Coronary artery (tissue), 2 donors: ENCODE results near the gene DLG2.

ENCODE experiments used
- DNase-seq: peaks from one replicate; pipeline ENCODE4 v3.0.0-alpha.2; 2017; ENCODE audit warnings: low spot score
- H3K27ac ChIP-seq, 2 donors: fragments of 200-600 bp; sonication (generic); one replicate each; pipeline ENCODE4 v1.5.1; 2016 to 2019
- H3K4me3 ChIP-seq: fragments of 200-600 bp; sonication (generic); 2 replicates; pipeline ENCODE4 v1.5.1; 2016; ENCODE audit warnings: mild to moderate bottlenecking, moderate library complexity
- TF ChIP-seq, protein P1 (sequence below): fragments of 200-600 bp; sonication (generic); IDR thresholded peaks from one replicate; pipeline ENCODE4 v1.5.1; 2019; ENCODE audit warnings: antibody characterized with exemption

DLG2 gene

DNA sequence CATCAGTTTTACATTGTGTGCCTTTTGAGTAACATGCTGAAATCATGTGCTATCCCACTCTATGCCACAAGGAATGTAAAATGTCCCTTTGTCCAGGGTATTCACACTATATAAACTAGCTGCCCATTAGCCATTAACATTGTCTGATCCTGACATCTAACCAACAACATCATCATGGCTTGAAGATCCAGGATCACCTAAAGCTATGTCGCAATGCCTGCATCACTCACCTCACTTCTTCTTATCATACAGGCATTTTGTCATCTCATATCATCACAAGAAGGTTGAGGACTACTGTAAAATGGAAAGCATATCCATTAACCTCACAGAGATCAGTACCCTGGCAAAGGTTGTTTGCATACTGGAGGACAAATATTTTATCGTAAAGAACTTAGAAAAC, 742.3 kb downstream of the DLG2 start:
- H3K27ac ChIP-seq = no peak overlapping the region
- TF ChIP-seq, protein P1, sequence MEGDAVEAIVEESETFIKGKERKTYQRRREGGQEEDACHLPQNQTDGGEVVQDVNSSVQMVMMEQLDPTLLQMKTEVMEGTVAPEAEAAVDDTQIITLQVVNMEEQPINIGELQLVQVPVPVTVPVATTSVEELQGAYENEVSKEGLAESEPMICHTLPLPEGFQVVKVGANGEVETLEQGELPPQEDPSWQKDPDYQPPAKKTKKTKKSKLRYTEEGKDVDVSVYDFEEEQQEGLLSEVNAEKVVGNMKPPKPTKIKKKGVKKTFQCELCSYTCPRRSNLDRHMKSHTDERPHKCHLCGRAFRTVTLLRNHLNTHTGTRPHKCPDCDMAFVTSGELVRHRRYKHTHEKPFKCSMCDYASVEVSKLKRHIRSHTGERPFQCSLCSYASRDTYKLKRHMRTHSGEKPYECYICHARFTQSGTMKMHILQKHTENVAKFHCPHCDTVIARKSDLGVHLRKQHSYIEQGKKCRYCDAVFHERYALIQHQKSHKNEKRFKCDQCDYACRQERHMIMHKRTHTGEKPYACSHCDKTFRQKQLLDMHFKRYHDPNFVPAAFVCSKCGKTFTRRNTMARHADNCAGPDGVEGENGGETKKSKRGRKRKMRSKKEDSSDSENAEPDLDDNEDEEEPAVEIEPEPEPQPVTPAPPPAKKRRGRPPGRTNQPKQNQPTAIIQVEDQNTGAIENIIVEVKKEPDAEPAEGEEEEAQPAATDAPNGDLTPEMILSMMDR = no peak
- no peak overlapping the region for H3K4me3 ChIP-seq
- no peak for DNase-seq

DNA sequence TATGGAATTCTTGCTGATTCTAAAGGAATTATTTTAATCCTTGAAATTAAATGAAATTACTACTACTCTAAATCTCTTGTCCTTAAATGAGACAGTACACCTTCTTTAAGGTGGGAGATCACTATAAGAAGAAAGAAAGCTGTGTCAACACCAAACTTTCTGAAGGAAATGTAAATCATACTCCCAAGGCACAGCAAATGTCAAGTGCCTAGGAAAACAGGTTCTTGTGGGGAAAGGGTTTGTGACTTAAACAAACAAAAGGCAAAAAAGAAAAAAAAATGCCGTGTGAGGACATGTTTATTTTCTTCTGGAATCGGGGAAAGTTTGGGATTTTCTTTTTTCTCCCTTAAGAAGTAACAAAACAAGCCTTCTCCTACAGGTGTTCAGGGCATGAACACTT, 745.1 kb downstream of the DLG2 start:
- Histone ChIP-seq H3K27ac (no peak overlapping the region), H3K4me3 (no peak overlapping the region)
- TF ChIP-seq, protein P1 = no peak
- no peak for DNase-seq

- TF ChIP-seq, protein P1 = no peak
- Histone ChIP-seq H3K4me3 (no peak overlapping the region), H3K27ac (no peak overlapping the region)
- DNase-seq = no peak
Measured at GRCh38 chr11:84871116-84871515, 756.0 kb downstream of the DLG2 start.

DNA sequence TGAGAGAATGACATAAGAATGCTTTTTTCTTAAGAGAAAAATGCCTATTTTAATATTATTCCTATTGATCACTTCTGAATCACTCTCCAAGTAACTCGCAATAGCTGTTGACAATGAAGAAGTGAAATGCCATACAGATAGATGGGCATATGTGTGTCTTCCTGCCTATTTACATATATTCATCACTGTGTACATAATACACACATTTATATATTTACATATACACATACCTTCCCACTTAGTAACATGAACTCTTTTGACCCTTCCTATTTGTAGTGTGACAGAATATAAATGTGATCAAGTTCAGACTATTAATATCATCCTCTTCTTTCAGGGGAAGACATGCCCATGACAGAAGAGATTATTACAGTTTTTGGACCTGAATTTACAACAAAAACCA, 756.7 kb downstream of the DLG2 start:
- Histone ChIP-seq H3K4me3 (no peak overlapping the region), H3K27ac (no peak overlapping the region)
- TF ChIP-seq, protein P1 = no peak
- DNase-seq = no peak

- DNase-seq = no peak
- TF ChIP-seq, protein P1 = no peak
Measured at GRCh38 chr11:84866922-84867321, 760.2 kb downstream of the DLG2 start.

GRCh38 chr11:84865791-84866535, 761.2 kb downstream of the DLG2 start:
- H3K4me3 ChIP-seq = no peak overlapping the region
- TF ChIP-seq, protein P1 = no peak
- no peak overlapping the region for H3K27ac ChIP-seq
- DNase-seq = no peak

More at GRCh38 chr11:84866922-84867321, 760.2 kb downstream of the DLG2 start:
- no peak overlapping the region for H3K27ac ChIP-seq
- no peak overlapping the region for H3K4me3 ChIP-seq

GRCh38 chr11:84865257-84865656, 761.9 kb downstream of the DLG2 start:
- Histone ChIP-seq H3K4me3 (no peak overlapping the region), H3K27ac (no peak overlapping the region)
- TF ChIP-seq, protein P1 = no peak
- no peak for DNase-seq
